GM19372 (cell line): ENCODE measurements around the gene LDLRAD4.
"Not testable (repeated sequence)": the region's sequence is repeated elsewhere in the genome, so short reads cannot be mapped to it uniquely, and the experiment has no call there.

Experiments
- ATAC-seq: cut with Tn5 transposase; IDR thresholded peaks from one replicate; pipeline ENCODE4 v1.9.1; 2021; ENCODE audit warnings: mild to moderate bottlenecking, low read depth, moderate library complexity; ENCODE audit not compliant: unreplicated experiment

The LDLRAD4 gene

GRCh38 chr18:13473751-13474150 is 255.2 kb downstream of the LDLRAD4 start:
- ATAC-seq: no peak

- no peak for ATAC-seq
These were observed 255.8 kb downstream of the LDLRAD4 start for GRCh38 chr18:13474336-13474735.

- no peak for ATAC-seq
These were observed 256.5 kb downstream of the LDLRAD4 start for GRCh38 chr18:13474907-13475545.

- ATAC-seq: not testable (repeated sequence)
These were observed 257.8 kb downstream of the LDLRAD4 start for GRCh38 chr18:13476312-13476711.

- ATAC-seq: no peak
These were observed 258.7 kb downstream of the LDLRAD4 start for GRCh38 chr18:13477147-13477683.

- ATAC-seq: no peak
These were observed 262.2 kb downstream of the LDLRAD4 start for GRCh38 chr18:13480571-13481255.

- ATAC-seq: no peak
These were observed 262.8 kb downstream of the LDLRAD4 start for GRCh38 chr18:13481331-13481730.

- ATAC-seq: peak; percentile 92
These were observed 263.5 kb downstream of the LDLRAD4 start for GRCh38 chr18:13481820-13482617.

- no peak for ATAC-seq
These were observed 264.0 kb downstream of the LDLRAD4 start for GRCh38 chr18:13482618-13482945.

- ATAC-seq: no peak
These were observed 265.0 kb downstream of the LDLRAD4 start for GRCh38 chr18:13483316-13484270.

- no peak for ATAC-seq
These were observed 266.6 kb downstream of the LDLRAD4 start for GRCh38 chr18:13485182-13485581.

GRCh38 chr18:13485604-13486003 is 267.0 kb downstream of the LDLRAD4 start:
- ATAC-seq: no peak

GRCh38 chr18:13486284-13486683 is 267.7 kb downstream of the LDLRAD4 start:
- no peak for ATAC-seq

GRCh38 chr18:13486686-13487085 is 268.1 kb downstream of the LDLRAD4 start:
- no peak for ATAC-seq

- no peak for ATAC-seq
These were observed 268.7 kb downstream of the LDLRAD4 start for GRCh38 chr18:13487237-13487636.

- ATAC-seq: no peak
These were observed 269.8 kb downstream of the LDLRAD4 start for GRCh38 chr18:13488281-13488929.

GRCh38 chr18:13489303-13489702 is 270.7 kb downstream of the LDLRAD4 start:
- not testable (repeated sequence) for ATAC-seq

- no peak for ATAC-seq
These were observed 272.6 kb downstream of the LDLRAD4 start for GRCh38 chr18:13491138-13491537.

GRCh38 chr18:13492314-13492713 is 273.8 kb downstream of the LDLRAD4 start:
- no peak for ATAC-seq

- no peak for ATAC-seq
These were observed 274.5 kb downstream of the LDLRAD4 start for GRCh38 chr18:13493079-13493478.
